Measurements from ENCODE around the gene FSCN2. TPM values are rescaled to one million over a fixed set of nuclear protein-coding genes. Genes with fewer than 3 reads are reported as not detected.

FSCN2 gene
- total and polyA plus RNA-seq, 10 of the 15 experiments (the other 5 are each of a cell fraction or from before 2014, with no cell fraction given): 0.12 to 2.1 (median 0.65) TPM; not detected in 3

- intact Hi-C loops (cut with micrococcal nuclease; ENCODE audit: unreplicated experiment): loop anchor here (10.0 kb wide), 1 partner anchor 255 kb away; no protein-coding TSS in a partner anchor
- SMC1A ChIA-PET (ENCODE audit: uncharacterized antibody, unreplicated experiment): interaction anchor here (2.2 kb wide), 1 partner anchor 26 kb away, joined by 9 read pairs; no protein-coding TSS in a partner anchor
- FAIRE-seq: no peak
Observed at GRCh38 chr17:81509972-81510784, 18.0 kb upstream of the FSCN2 start.

More at GRCh38 chr17:81509972-81510784, 18.0 kb upstream of the FSCN2 start:
- Histone ChIP-seq H3K27ac (ENCODE audit: control insufficient read depth, insufficient read depth) (peak overlapping the region; percentile 31), H3K9me3 (replicated peaks; ENCODE audit: control insufficient read depth, insufficient read depth, low read length) (no peaks in the 10 kb centered on the region; the same call in 2 of the 3 replicates), H3K36me3 (ENCODE audit: control insufficient read depth in 2 of 2, insufficient read depth in 2 of 2, low read length in 1 of 2) (peaks cover 18 to 29% of the 10 kb centered on the region in 2 experiments), H3K79me2 (ENCODE audit: control insufficient read depth, insufficient read depth, low read length) (peaks cover 59% of the 10 kb centered on the region), H4K20me1 (ENCODE audit: control insufficient read depth, insufficient read depth) (peaks cover 11% of the 10 kb centered on the region), H3K4me1 (ENCODE audit: control insufficient read depth, insufficient read depth, low read length) (no peaks in the 10 kb centered on the region), H3K4me2 (ENCODE audit: control insufficient read depth, insufficient read depth) (peak overlapping the region; percentile 85), H3K27me3 (replicated peaks in 1 of 2; ENCODE audit: control insufficient read depth in 2 of 2, insufficient read depth in 2 of 2, low read length in 1 of 2) (no peaks in the 10 kb centered on the region), H2AFZ (ENCODE audit: control insufficient read depth, low read depth, low read length) (no peak overlapping the region), H3K9ac (ENCODE audit: control insufficient read depth, insufficient read depth, low read length) (peak overlapping the region; percentile 85), H3K4me3 (peak overlapping the region; percentile 95)
- in situ Hi-C loops (cut with MboI): no loop called here
- peak; percentile 89 for TF ChIP-seq POLR2AphosphoS5 (IDR thresholded peaks at IDR 0.05; ENCODE audit: low read length)
- TF ChIP-seq, protein P1, sequence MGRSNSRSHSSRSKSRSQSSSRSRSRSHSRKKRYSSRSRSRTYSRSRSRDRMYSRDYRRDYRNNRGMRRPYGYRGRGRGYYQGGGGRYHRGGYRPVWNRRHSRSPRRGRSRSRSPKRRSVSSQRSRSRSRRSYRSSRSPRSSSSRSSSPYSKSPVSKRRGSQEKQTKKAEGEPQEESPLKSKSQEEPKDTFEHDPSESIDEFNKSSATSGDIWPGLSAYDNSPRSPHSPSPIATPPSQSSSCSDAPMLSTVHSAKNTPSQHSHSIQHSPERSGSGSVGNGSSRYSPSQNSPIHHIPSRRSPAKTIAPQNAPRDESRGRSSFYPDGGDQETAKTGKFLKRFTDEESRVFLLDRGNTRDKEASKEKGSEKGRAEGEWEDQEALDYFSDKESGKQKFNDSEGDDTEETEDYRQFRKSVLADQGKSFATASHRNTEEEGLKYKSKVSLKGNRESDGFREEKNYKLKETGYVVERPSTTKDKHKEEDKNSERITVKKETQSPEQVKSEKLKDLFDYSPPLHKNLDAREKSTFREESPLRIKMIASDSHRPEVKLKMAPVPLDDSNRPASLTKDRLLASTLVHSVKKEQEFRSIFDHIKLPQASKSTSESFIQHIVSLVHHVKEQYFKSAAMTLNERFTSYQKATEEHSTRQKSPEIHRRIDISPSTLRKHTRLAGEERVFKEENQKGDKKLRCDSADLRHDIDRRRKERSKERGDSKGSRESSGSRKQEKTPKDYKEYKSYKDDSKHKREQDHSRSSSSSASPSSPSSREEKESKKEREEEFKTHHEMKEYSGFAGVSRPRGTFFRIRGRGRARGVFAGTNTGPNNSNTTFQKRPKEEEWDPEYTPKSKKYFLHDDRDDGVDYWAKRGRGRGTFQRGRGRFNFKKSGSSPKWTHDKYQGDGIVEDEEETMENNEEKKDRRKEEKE (IDR thresholded peaks at IDR 0.05): peak; percentile 17; the same call in 1 of the 2 replicates
- peak; percentile 16; the same call in 1 of the 2 replicates for TF ChIP-seq PAX5 (IDR thresholded peaks at IDR 0.05; ENCODE audit: borderline replicate concordance, low read depth, low read length)
- 0 out of 2 replicates have a peak, but pooled peaks have one; percentile 30 for TF ChIP-seq POLR2AphosphoS2 (IDR thresholded peaks at IDR 0.05; ENCODE audit: low read depth, low read length)
- no peak for TF ChIP-seq JUNB (IDR thresholded peaks at IDR 0.05)
- no peak for TF ChIP-seq FOXK2 (IDR thresholded peaks at IDR 0.05)
- peak; percentile 13 for TF ChIP-seq SMAD1 (IDR thresholded peaks at IDR 0.05; ENCODE audit: low read depth, partially characterized antibody)
- no peak for TF ChIP-seq KAT2A (conservative IDR thresholded peaks at IDR 0.05; ENCODE audit: control insufficient read depth, low read depth, low read length)
- DNase-seq (ENCODE audit: low read depth, low spot score): no peak
- no TSS peak for BruUV-seq (replicated peaks)
- ChIA-PET RAD21 (ENCODE audit: unreplicated experiment) (interaction anchor here (1.1 to 1.2 kb wide), 2 partner anchors 9 to 10 kb away, joined by 3 to 4 read pairs; no protein-coding TSS in a partner anchor), POLR2A (interaction anchor here (1.0 to 2.4 kb wide), 2 partner anchors 8 to 42 kb away, joined by 3 to 16 read pairs; partner anchors contain the start of gene FAAP100), CTCF (interaction anchor here (0.7 to 1.5 kb wide), 2 partner anchors 13 to 25 kb away, joined by 3 to 4 read pairs; no protein-coding TSS in a partner anchor)
- ATAC-seq: no peak
- WGBS (ENCODE audit: insufficient coverage, insufficient replicate concordance, low lambda C conversion rate, missing lambda C conversion rate): under 1% methylated on average over 22 of the region's 22 CpGs

All from GM12878 (cell line).